ENCODE data around the gene ALDOA. TPM values are rescaled to one million over a fixed set of nuclear protein-coding genes. Genes with fewer than 3 reads are reported as not detected.

Gene ALDOA
- total RNA-seq, 2 donors from 2014 or later, result 1,322 to 2,822 TPM

- peak overlapping the region; percentile 92 to 99 for H3K27ac Mint-ChIP-seq
- peaks cover 34 to 38% of the 10 kb centered on the region in 2 donors for H3K36me3 Mint-ChIP-seq
- no peak for DNase-seq (ENCODE audit: low spot score in 2 of 2)
- H3K9me3 Mint-ChIP-seq, result no peaks in the 10 kb centered on the region
- ATAC-seq, result no peak
Measured at GRCh38 chr16:30063278-30063892, 2.2 kb upstream of the ALDOA start.

GRCh38 chr16:30063893-30064728 is 1.4 kb upstream of the ALDOA start:
- peak; percentile 68 to 83 for DNase-seq (ENCODE audit: low spot score in 2 of 2)
- peak; percentile 25 to 42 for ATAC-seq
- no peaks in the 10 kb centered on the region for H3K9me3 Mint-ChIP-seq
- H3K27ac Mint-ChIP-seq, result peak overlapping the region; percentile 92 to 99
- peaks cover 35 to 43% of the 10 kb centered on the region in 2 donors for H3K36me3 Mint-ChIP-seq

- no peaks in the 10 kb centered on the region for H3K9me3 Mint-ChIP-seq
- ATAC-seq, result no peak
- DNase-seq (ENCODE audit: low spot score in 2 of 2), result peak in 1 of 2 donors; percentile 70
- H3K27ac Mint-ChIP-seq, result peak overlapping the region; percentile 92
- H3K36me3 Mint-ChIP-seq, result peaks cover 41 to 49% of the 10 kb centered on the region in 2 donors
Measured at GRCh38 chr16:30064729-30065101, 845 bp upstream of the ALDOA start.

GRCh38 chr16:30065943-30066760 is 592 bp downstream of the ALDOA start:
- peak overlapping the region; percentile 92 to 98 for H3K27ac Mint-ChIP-seq
- H3K9me3 Mint-ChIP-seq, result no peaks in the 10 kb centered on the region
- peak; percentile 34 to 61 for DNase-seq (ENCODE audit: low spot score in 2 of 2)
- peaks cover 49 to 58% of the 10 kb centered on the region in 2 donors for H3K36me3 Mint-ChIP-seq
- peak in 1 of 2 donors; percentile 0 for ATAC-seq

- no peak for DNase-seq (ENCODE audit: low spot score in 2 of 2)
- no peaks in the 10 kb centered on the region for H3K9me3 Mint-ChIP-seq
- peaks cover 49 to 58% of the 10 kb centered on the region in 2 donors for H3K36me3 Mint-ChIP-seq
- peak overlapping the region; percentile 92 to 98 for H3K27ac Mint-ChIP-seq
- ATAC-seq, result no peak
Measured at GRCh38 chr16:30066761-30067583, 1.4 kb downstream of the ALDOA start.

GRCh38 chr16:30067584-30067916 is 2.0 kb downstream of the ALDOA start:
- Mint-ChIP-seq H3K27ac (peak overlapping the region; percentile 92 to 98), H3K36me3 (peaks cover 49 to 58% of the 10 kb centered on the region in 2 donors)

GRCh38 chr16:30068333-30068732 is 2.8 kb downstream of the ALDOA start:
- Mint-ChIP-seq H3K36me3 (peaks cover 49 to 58% of the 10 kb centered on the region in 2 donors), H3K9me3 (no peaks in the 10 kb centered on the region), H3K27ac (peak overlapping the region; percentile 20 to 91)
- DNase-seq (ENCODE audit: low spot score in 2 of 2) (no peak), ATAC-seq (no peak)

More at GRCh38 chr16:30067584-30067916, 2.0 kb downstream of the ALDOA start:
- DNase-seq (ENCODE audit: low spot score in 2 of 2) (no peak), ATAC-seq (no peak)
- H3K9me3 Mint-ChIP-seq, result no peaks in the 10 kb centered on the region

GRCh38 chr16:30068750-30069610 is 3.4 kb downstream of the ALDOA start:
- peak overlapping the region; percentile 41 to 85 for H3K27ac Mint-ChIP-seq
- H3K9me3 Mint-ChIP-seq, result no peaks in the 10 kb centered on the region
- peaks cover 46 to 55% of the 10 kb centered on the region in 2 donors for H3K36me3 Mint-ChIP-seq
- no peak for ATAC-seq
- peak in 1 of 2 donors; percentile 54 for DNase-seq (ENCODE audit: low spot score in 2 of 2)

- Mint-ChIP-seq H3K27ac (peak overlapping the region; percentile 41 to 85), H3K9me3 (no peaks in the 10 kb centered on the region), H3K36me3 (peaks cover 38 to 50% of the 10 kb centered on the region in 2 donors)
- DNase-seq (ENCODE audit: low spot score in 2 of 2) (no peak), ATAC-seq (no peak)
Measured at GRCh38 chr16:30069611-30070462, 4.3 kb downstream of the ALDOA start.

- Mint-ChIP-seq H3K27ac (peak overlapping the region in 1 of 2 donors; percentile 65), H3K9me3 (no peaks in the 10 kb centered on the region), H3K36me3 (peaks cover 34 to 45% of the 10 kb centered on the region in 2 donors)
- ATAC-seq, result no peak
- DNase-seq (ENCODE audit: low spot score in 2 of 2), result no peak
Measured at GRCh38 chr16:30070490-30070889, 4.9 kb downstream of the ALDOA start.

- DNase-seq (ENCODE audit: low spot score in 2 of 2) (peak; percentile 90 to 92), ATAC-seq (peak; percentile 91 to 93)
- peaks cover 26 to 27% of the 10 kb centered on the region in 2 donors for H3K36me3 Mint-ChIP-seq
- H3K9me3 Mint-ChIP-seq, result no peaks in the 10 kb centered on the region
- peak within 1 kb of the TSS; percentile 91 to 97 for H3K27ac Mint-ChIP-seq
Measured at GRCh38 chr16:30075503-30076275, 10.1 kb downstream of the ALDOA start, which contains the start of gene PPP4C. Gene PPP4C, plus strand, starts transcription at chr16:30075994. Its CDS starts 384 bp downstream, at chr16:30076378.

GRCh38 chr16:30076276-30076791 is 10.8 kb downstream of the ALDOA start:
- Mint-ChIP-seq H3K36me3 (peaks cover 26 to 27% of the 10 kb centered on the region in 2 donors), H3K9me3 (no peaks in the 10 kb centered on the region), H3K27ac (peak overlapping the region; percentile 91 to 97)
- peak; percentile 9 to 10 for ATAC-seq
- no peak for DNase-seq (ENCODE audit: low spot score in 2 of 2)

- Mint-ChIP-seq H3K27ac (peak overlapping the region; percentile 23 to 91), H3K9me3 (no peaks in the 10 kb centered on the region), H3K36me3 (peaks cover 27 to 33% of the 10 kb centered on the region in 2 donors)
- ATAC-seq (peak in 1 of 2 donors; percentile 15), DNase-seq (ENCODE audit: low spot score in 2 of 2) (no peak)
Measured at GRCh38 chr16:30077656-30078055, 12.1 kb downstream of the ALDOA start.

Measured in activated naive CD4-positive, alpha-beta T cell treated with anti-CD3 and anti-CD28 coated beads, Interleukin-2, amount 50 U/mL, for 72 hours (primary cell).